Skeletal muscle tissue (tissue), 4 donors: ENCODE results near the gene FAM53B. TPM values are rescaled to one million over a fixed set of nuclear protein-coding genes. Genes with fewer than 3 reads are reported as not detected.

Source experiments
- H3K27ac ChIP-seq: one replicate; pipeline ENCODE4 v1.7.0; 2013; ENCODE audit warnings: mild to moderate bottlenecking, low read depth, low read length, inconsistent platforms
- H3K27me3 ChIP-seq, 3 donors: one replicate each; pipeline ENCODE4 v1.7.0; 2013; ENCODE audit warnings: low read length in 3 of 3; ENCODE audit not compliant: control insufficient read depth in 3 of 3, insufficient read depth in 3 of 3
- H3K36me3 ChIP-seq, 3 donors: one replicate each; pipeline ENCODE4 v1.7.0; 2013; ENCODE audit warnings: low read length in 3 of 3; ENCODE audit not compliant: control insufficient read depth in 3 of 3, insufficient read depth in 3 of 3
- H3K4me1 ChIP-seq, 3 donors: one replicate each; pipeline ENCODE4 v1.7.0; 2013; ENCODE audit warnings: low read length in 3 of 3, mild to moderate bottlenecking in 3 of 3; ENCODE audit not compliant: control insufficient read depth in 3 of 3, insufficient read depth in 3 of 3
- H3K4me3 ChIP-seq, 3 donors: one replicate each; pipeline ENCODE4 v1.7.0; 2013; ENCODE audit warnings: low read length in 3 of 3
- H3K9ac ChIP-seq, 3 donors: one replicate each; pipeline ENCODE4 v1.7.0; 2013; ENCODE audit warnings: low read length in 3 of 3, mild to moderate bottlenecking in 3 of 3, moderate library complexity in 2 of 3, low read depth in 1 of 3
- H3K9me3 ChIP-seq, 3 donors: one replicate each; pipeline ENCODE4 v1.7.0; 2013; ENCODE audit warnings: low read length in 3 of 3; ENCODE audit not compliant: control insufficient read depth in 3 of 3
- total RNA-seq: library from RNA; depleted of rRNA; stranded (reverse); fragments of >200 nt; gene quantifications from one replicate; pipeline ENCODE4 v1.2.3, GENCODE V29; 2014
- donor health status: Osteomylitis.

Gene FAM53B
- total RNA-seq, 1 donor from 2014 or later: 32.4 TPM

GRCh38 chr10:124648131-124648475 lies 96.1 kb downstream of the FAM53B start:
- peaks cover 0 to 5% (median 0%) of the 10 kb centered on the region in 3 donors for H3K36me3 ChIP-seq
- H3K9me3 ChIP-seq: no peaks in the 10 kb centered on the region
- H3K9ac ChIP-seq: peak overlapping the region in 2 of 3 donors; percentile 15 to 70
- H3K27me3 ChIP-seq: no peaks in the 10 kb centered on the region
- peak overlapping the region in 1 of 3 donors; percentile 2 for H3K4me3 ChIP-seq
- H3K27ac ChIP-seq: peak overlapping the region; percentile 86
- H3K4me1 ChIP-seq: peaks cover 70 to 93% (median 76%) of the 10 kb centered on the region in 3 donors

- H3K9me3 ChIP-seq: no peaks in the 10 kb centered on the region
- peaks cover 0 to 5% (median 0%) of the 10 kb centered on the region in 3 donors for H3K36me3 ChIP-seq
- H3K9ac ChIP-seq: peak overlapping the region in 1 of 3 donors; percentile 70
- H3K4me3 ChIP-seq: peak overlapping the region in 1 of 3 donors; percentile 35
- peak overlapping the region; percentile 86 for H3K27ac ChIP-seq
- no peaks in the 10 kb centered on the region for H3K27me3 ChIP-seq
- H3K4me1 ChIP-seq: peaks cover 65 to 91% (median 73%) of the 10 kb centered on the region in 3 donors
Observed at GRCh38 chr10:124647421-124648130, 96.6 kb downstream of the FAM53B start.

GRCh38 chr10:124646483-124647352 lies 97.5 kb downstream of the FAM53B start:
- peak overlapping the region in 2 of 3 donors; percentile 5 to 70 for H3K9ac ChIP-seq
- H3K4me1 ChIP-seq: peaks cover 69 to 91% (median 79%) of the 10 kb centered on the region in 3 donors
- H3K36me3 ChIP-seq: peaks cover 0 to 6% (median 0%) of the 10 kb centered on the region in 3 donors
- peak overlapping the region; percentile 86 for H3K27ac ChIP-seq
- peak overlapping the region in 2 of 3 donors; percentile 11 to 13 for H3K4me3 ChIP-seq
- no peaks in the 10 kb centered on the region for H3K27me3 ChIP-seq
- no peaks in the 10 kb centered on the region for H3K9me3 ChIP-seq

- peaks cover 77 to 91% (median 87%) of the 10 kb centered on the region in 3 donors for H3K4me1 ChIP-seq
- peak overlapping the region in 2 of 3 donors; percentile 5 to 70 for H3K9ac ChIP-seq
- H3K27ac ChIP-seq: peak overlapping the region; percentile 86
- H3K4me3 ChIP-seq: no peak overlapping the region
- H3K27me3 ChIP-seq: no peaks in the 10 kb centered on the region
- peaks cover 0 to 6% (median 0%) of the 10 kb centered on the region in 3 donors for H3K36me3 ChIP-seq
- H3K9me3 ChIP-seq: no peaks in the 10 kb centered on the region
Observed at GRCh38 chr10:124645467-124646095, 98.6 kb downstream of the FAM53B start.

- H3K27ac ChIP-seq: no peak overlapping the region
- peaks cover 0 to 2% (median 0%) of the 10 kb centered on the region in 3 donors for H3K36me3 ChIP-seq
- H3K4me1 ChIP-seq: peaks cover 83 to 92% (median 87%) of the 10 kb centered on the region in 3 donors
- no peaks in the 10 kb centered on the region for H3K27me3 ChIP-seq
- no peaks in the 10 kb centered on the region for H3K9me3 ChIP-seq
- no peak overlapping the region for H3K4me3 ChIP-seq
- H3K9ac ChIP-seq: no peak overlapping the region
Observed at GRCh38 chr10:124644771-124645415, 99.3 kb downstream of the FAM53B start.

- peaks cover 78 to 90% (median 81%) of the 10 kb centered on the region in 3 donors for H3K4me1 ChIP-seq
- H3K27me3 ChIP-seq: no peaks in the 10 kb centered on the region
- no peak overlapping the region for H3K4me3 ChIP-seq
- H3K27ac ChIP-seq: no peak overlapping the region
- no peaks in the 10 kb centered on the region for H3K9me3 ChIP-seq
- no peak overlapping the region for H3K9ac ChIP-seq
- peaks cover 0 to 2% (median 0%) of the 10 kb centered on the region in 3 donors for H3K36me3 ChIP-seq
Observed at GRCh38 chr10:124644236-124644635, 99.9 kb downstream of the FAM53B start.

- peaks cover 0 to 2% (median 0%) of the 10 kb centered on the region in 3 donors for H3K36me3 ChIP-seq
- peak overlapping the region in 1 of 3 donors; percentile 33 for H3K9ac ChIP-seq
- H3K27me3 ChIP-seq: no peaks in the 10 kb centered on the region
- no peak overlapping the region for H3K4me3 ChIP-seq
- H3K27ac ChIP-seq: no peak overlapping the region
- H3K4me1 ChIP-seq: peaks cover 73 to 90% (median 78%) of the 10 kb centered on the region in 3 donors
- no peaks in the 10 kb centered on the region for H3K9me3 ChIP-seq
Observed at GRCh38 chr10:124643330-124644009, 100.7 kb downstream of the FAM53B start.

GRCh38 chr10:124642088-124642710 lies 102.0 kb downstream of the FAM53B start:
- H3K27me3 ChIP-seq: no peaks in the 10 kb centered on the region
- H3K27ac ChIP-seq: no peak overlapping the region
- peak overlapping the region in 1 of 3 donors; percentile 60 for H3K9ac ChIP-seq
- no peaks in the 10 kb centered on the region for H3K9me3 ChIP-seq
- peaks cover 61 to 85% (median 66%) of the 10 kb centered on the region in 3 donors for H3K4me1 ChIP-seq
- peaks cover 0 to 2% (median 0%) of the 10 kb centered on the region in 3 donors for H3K36me3 ChIP-seq
- H3K4me3 ChIP-seq: no peak overlapping the region
